NT2/D1 (cell line): Measurements from ENCODE around the gene AHNAK2.

Source experiments
- SUZ12 ChIP-seq: IDR thresholded peaks from 2 replicates; pipeline ENCODE4 v1.6.1; 2011; ENCODE audit not compliant: insufficient read length, insufficient read depth; ENCODE audit errors: extremely low read depth
- YY1 ChIP-seq: IDR thresholded peaks from 2 replicates; pipeline ENCODE4 v1.6.1; 2011; ENCODE audit not compliant: insufficient read length, insufficient read depth

- TF ChIP-seq SUZ12 (no peak), YY1 (no peak)
Observed at GRCh38 chr14:104974146-104974541, 4.0 kb downstream of the AHNAK2 start.
